Stimulated activated CD8-positive, alpha-beta memory T cell treated with anti-CD3 and anti-CD28 coated beads, Interleukin-12 subunit alpha, Interleukin-12 subunit beta, amount 100 ng/mL, for 4 hours (primary cell): ENCODE results near the gene PRLH.

ENCODE experiments used
- DNase-seq: peaks from one replicate; pipeline ENCODE4 v3.0.0-alpha.2; 2020; ENCODE audit warnings: low read depth

The PRLH gene, protein sequence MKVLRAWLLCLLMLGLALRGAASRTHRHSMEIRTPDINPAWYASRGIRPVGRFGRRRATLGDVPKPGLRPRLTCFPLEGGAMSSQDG

DNA sequence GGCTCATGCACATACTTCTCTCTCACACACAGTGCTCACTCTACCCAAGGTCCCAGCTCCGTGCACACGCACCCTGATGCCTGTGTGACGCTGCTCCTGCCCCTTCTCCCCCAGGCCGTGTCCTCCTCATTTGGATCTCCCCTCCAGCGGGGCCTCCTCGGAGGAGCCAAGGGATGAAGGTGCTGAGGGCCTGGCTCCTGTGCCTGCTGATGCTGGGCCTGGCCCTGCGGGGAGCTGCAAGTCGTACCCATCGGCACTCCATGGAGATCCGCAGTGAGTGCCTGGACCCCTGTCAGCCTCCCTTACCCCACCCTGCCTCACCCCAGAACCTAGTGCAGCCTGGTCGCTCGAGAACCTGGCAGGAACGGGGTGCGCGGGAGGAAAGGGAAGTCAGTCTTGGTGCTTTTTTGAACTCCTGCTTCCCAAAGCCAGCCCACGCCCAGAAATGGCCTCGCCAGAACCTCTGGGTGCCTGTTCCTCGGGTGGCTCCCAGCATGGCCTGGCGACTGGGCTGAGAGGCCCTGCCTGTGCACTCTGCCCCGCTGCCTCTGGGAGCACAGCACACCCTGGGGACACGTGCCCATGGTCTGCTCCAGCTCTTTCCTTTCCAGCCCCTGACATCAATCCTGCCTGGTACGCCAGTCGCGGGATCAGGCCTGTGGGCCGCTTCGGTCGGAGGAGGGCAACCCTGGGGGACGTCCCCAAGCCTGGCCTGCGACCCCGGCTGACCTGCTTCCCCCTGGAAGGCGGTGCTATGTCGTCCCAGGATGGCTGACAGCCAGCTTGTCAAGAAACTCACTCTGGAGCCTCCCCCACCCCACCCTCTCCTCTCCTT, at the start of gene PRLH:
Gene PRLH, plus strand, starts transcription at position 174 of the 835 bp plus-strand sequence. Its CDS starts 0 bp downstream, at position 174.
- no peak for DNase-seq

DNA sequence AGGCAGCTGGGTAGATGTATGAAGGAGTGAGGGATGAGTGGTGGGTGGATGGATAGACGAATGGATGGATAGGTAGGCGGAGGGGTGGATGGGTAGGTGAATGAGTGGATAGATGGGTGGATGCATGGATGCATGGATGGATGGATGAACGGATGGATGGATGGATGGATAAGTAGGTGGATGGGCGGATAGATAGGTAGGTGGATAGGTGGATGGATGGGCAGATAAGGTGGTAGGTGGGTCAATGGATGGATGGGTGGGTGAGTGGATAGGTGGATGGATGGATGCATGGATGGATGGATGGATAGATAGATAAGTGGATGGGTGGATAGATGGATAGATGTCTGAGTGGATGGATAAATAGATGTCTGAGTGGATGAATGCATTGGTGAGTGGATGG, 49.2 kb upstream of the PRLH start:
- DNase-seq, result no peak

GRCh38 chr2:237517990-237518389, 48.4 kb upstream of the PRLH start:
- DNase-seq, result no peak

DNA sequence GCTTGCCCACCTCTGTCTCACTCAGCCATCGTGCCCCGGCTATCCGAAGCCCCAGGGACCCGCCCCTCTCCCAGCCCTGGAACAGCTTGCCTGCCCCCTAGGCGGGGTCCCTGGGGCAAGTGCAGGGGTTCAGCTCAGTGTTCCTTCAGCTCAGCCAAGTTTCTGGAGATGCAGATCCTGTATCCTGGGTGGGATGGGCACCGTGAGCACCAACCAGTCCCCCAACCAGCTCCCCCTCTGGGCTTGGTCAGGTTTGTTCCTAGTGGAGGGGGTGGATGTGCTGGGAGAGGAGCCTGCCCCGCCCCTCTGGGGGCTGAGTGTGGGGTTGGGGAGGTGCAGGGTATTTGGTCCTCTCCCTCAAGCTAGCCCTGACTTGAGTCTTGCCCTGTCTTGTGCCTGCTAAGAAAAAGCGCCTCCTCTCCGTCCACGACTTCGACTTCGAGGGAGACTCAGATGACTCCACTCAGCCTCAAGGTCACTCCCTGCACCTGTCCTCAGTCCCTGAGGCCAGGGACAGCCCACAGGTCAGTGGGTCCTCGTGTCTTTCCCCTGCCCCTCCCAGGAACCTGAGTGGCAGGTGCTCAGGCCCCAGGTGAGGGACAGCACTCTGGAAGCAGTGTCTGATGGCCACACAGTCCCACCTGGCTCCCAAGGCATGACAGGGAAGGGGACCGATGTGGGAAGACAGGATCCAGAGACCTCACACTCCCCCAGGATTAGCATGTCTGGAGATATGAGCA, 46.7 kb upstream of the PRLH start:
- DNase-seq, result no peak

GRCh38 chr2:237520290-237520689, 46.1 kb upstream of the PRLH start:
- no peak for DNase-seq

GRCh38 chr2:237524631-237525030, 41.7 kb upstream of the PRLH start:
- no peak for DNase-seq

GRCh38 chr2:237525559-237526157, 40.7 kb upstream of the PRLH start:
- no peak for DNase-seq

DNA sequence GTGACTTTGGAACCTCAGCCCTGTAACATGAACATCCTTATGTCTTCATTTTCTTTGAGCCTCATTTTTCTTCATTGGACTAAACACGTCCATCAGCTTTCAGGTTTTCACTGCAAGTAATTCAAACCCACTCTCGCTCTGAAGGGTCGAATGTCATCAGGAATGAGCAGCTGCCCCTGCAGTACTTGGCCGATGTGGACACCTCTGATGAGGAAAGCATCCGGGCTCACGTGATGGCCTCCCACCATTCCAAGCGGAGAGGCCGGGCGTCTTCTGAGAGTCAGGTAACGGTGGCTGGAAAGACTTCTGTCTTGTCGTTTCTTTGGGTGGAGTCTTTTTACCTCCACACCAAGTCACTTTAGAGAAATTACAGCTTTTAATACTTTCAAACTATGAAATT, 39.1 kb upstream of the PRLH start:
- no peak for DNase-seq

DNA sequence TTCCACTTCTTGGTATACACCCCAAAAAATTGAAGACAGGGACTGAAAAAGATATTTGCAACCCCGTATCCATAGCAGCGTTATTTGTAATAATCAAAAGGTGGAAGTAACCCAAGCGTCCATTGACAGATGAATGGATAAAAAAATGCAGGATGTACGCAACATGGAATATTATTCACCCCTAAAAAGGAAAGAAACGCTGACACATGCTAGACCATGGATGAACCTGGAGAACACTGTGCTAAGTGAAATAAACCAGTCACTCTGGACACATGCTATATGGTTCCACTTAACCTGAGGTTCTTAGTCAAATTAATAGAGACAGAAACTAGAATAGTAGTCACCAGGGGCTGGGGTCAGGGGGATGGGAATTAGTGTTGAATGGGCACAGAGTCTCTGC, 38.6 kb upstream of the PRLH start:
- no peak for DNase-seq

DNA sequence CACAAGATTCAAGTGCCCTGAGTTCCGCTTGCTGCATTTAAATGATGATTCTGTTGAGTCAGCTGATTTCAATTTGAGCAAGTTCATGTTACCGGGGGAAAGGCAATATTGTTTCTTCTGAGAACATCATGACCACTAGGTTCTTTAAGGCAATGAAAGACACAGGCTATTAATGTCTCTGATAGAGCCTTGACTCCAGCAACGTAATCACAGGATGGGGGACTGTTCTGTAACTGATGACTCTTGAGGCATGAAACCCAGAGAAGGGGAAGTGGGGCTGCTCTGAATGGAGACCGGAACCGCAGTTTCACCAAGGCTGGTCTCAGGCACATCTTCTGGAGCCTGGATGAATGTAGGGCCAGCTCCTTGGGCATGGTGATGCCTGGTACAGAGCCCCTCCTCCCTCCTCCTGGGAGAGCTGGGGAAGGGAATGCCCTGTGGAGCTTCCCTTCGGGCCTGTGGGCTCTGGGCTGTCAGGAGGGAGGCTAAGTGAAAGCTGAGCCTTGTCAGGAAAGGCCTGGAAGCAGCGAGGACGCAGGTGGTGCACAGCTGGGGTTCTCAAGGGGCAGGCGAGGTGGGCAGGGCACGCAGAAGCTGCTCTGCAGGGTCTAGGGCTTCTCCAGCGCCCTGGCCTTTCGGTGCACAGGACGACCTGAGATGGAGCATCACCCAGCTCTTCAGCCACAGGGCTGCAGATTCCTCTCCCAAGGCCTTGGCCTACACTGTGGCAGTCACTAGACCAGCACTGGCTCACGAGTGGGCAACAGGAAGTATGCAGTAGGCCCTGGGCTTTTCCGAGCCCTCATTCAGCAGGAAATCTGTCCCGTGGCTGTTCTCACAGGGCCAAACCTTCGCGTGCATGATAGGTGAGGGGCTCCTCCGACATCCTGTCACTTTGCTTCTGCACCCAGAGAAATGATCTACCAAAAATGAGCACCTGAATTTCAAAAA, 36.6 kb upstream of the PRLH start:
- no peak for DNase-seq

- no peak for DNase-seq
These were observed 35.6 kb upstream of the PRLH start for GRCh38 chr2:237530472-237531433.

DNA sequence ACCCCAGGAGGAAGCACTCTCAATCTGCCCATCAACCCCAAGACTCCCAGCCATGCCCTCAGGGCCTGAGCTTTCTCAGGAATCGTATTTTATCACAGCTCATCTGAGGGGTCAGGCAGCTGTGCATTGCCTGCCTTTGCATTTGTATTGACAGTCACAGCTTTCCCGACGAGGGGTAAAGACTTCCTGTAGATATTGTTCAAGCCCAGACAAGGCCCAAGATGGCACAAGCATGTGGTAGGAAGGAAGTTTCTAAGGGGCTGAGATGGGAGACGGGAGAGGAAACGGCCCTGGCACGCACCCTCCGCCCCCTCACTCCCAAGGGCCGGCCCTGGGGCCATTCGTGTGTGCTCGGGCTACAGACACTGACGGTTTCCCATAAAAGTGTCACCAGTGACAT, 34.2 kb upstream of the PRLH start:
- DNase-seq, result no peak

- DNase-seq, result no peak
These were observed 32.7 kb upstream of the PRLH start for GRCh38 chr2:237533668-237534161.

GRCh38 chr2:237534380-237534779, 32.0 kb upstream of the PRLH start:
- no peak for DNase-seq

GRCh38 chr2:237535385-237536082, 30.8 kb upstream of the PRLH start:
- no peak for DNase-seq

GRCh38 chr2:237536083-237536415, 30.3 kb upstream of the PRLH start:
- no peak for DNase-seq

DNA sequence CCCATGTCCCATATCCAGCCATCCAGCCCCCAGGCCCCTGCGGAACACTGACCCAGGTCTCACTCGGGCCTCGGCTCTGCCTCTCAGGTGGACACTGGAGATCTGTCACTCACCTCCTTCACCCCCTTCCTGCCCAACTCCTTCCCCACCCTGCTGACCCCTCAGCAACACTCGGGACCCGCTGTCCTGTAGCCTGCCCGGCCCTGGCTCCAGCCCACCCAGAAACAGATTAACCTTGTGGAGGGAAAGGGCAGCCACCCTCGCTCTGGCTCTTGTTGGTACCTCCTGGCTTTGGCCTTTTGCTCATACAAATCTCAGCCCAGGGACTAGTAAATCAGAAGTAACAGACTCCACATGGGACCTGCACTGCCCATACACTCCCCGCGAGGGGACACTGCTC, 29.8 kb upstream of the PRLH start:
- DNase-seq, result no peak

DNA sequence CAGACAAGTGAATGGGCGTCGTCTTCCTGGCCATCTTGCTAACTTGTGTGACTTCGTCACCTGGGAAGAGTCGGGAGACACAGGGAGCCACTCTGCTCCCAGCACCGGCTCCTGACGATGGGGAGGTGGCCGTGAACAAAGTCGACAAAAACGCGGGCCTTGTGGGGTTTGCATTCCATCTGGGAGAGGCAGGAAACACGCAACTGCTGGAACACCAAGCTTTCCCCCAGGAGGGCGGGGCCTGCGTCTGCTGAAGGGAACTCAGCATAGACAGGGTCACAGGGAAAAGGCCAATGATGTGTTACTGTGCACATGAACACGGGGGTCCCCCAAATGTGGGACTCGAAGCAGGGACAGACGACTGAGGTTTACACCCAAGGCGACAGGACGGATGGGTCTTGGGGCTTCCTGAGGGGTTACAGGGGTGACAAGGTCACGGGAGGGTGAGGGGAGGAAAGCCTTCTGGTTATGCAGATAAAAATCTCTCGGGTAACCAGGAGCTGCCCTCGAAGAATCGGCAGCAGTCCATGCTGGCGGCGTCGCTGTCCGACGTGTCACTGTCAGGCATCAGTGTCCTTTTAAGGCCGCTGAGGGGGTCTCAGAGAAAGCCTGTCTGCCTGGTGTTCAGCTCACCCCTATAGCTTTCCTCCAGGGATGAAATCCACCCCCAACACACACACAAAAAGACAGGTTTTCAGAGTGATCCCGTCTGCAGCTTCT, 28.2 kb upstream of the PRLH start:
- DNase-seq, result no peak

- no peak for DNase-seq
These were observed 27.5 kb upstream of the PRLH start for GRCh38 chr2:237538901-237539300.
